ENCODE data around the gene CLEC16A.
"Not testable (repeated sequence)": the region's sequence is repeated elsewhere in the genome, so short reads cannot be mapped to it uniquely, and the experiment has no call there.

CLEC16A gene

GRCh38 chr16:11202260-11203091 lies 258.1 kb downstream of the CLEC16A start:
- no peak for DNase-seq (ENCODE audit: low spot score)

- DNase-seq (ENCODE audit: low spot score) = no peak
These were observed 258.8 kb downstream of the CLEC16A start for GRCh38 chr16:11203111-11203623.

DNA sequence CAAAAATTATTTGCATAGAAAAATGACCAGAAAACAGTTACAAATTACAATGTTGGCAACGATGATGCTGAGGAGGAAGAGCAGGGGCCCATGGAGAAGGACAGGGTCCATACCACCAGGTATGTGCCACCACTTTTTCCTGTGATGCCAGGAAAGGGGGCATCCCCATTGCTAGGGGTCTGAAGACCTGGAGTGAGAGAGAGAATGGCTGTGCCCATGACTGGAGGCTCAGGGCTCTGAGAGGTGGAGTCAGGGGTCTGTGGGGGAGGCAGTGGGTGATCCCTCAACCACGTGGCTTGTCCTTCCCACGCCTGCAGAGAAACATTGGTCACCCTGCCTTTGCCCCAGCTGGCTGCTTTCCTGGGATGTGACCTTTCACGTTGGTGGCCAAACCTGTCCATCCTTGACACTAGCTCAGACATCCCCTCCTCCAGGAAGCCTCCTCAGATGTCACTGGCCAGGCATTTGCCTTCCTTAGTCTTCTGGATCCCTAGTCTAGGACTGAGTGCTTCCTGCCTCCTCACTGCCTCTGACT lies 260.2 kb downstream of the CLEC16A start:
- no peak for DNase-seq (ENCODE audit: low spot score)

GRCh38 chr16:11205065-11205699 lies 260.8 kb downstream of the CLEC16A start:
- no peak for DNase-seq (ENCODE audit: low spot score)

- no peak for DNase-seq (ENCODE audit: low spot score)
These were observed 261.6 kb downstream of the CLEC16A start for GRCh38 chr16:11205754-11206581.

- DNase-seq (ENCODE audit: low spot score) = no peak
These were observed 263.3 kb downstream of the CLEC16A start for GRCh38 chr16:11207646-11208045.

DNA sequence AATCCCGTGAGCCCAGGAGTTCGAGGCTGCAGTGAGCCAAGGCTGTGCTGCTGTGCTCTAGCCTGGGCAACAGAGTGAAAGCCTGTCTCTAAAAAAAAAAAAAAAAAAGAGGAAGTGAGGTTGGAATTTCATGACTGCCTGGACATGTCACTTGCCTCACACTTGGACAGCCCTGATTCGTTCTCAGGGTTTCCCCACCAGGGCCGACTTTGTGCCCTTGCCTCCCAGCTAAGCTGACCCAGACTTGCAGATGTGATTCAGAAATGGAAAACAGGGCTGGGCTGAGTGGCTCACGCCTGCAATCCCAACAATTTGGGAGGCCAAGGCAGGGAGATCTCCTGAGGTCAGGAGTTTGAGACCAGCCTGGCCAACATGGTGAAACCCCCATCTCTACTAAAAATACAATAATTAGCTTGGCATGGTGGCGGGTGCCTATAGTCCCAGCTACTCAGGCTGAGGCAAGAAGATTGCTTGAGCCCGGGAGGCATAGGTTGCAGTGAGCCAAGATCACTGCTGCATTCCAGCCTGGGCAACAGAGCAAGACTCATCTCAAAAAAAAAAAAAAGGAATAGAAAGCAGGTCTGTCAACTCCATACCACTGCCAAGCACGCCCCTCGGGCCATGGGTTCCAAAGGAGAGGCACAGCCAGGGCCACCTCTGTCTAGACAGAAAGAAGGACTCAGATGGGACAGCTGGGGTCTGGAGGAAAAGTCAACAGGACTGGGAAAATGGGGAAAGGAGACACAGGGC lies 264.7 kb downstream of the CLEC16A start:
- no peak for DNase-seq (ENCODE audit: low spot score)

DNA sequence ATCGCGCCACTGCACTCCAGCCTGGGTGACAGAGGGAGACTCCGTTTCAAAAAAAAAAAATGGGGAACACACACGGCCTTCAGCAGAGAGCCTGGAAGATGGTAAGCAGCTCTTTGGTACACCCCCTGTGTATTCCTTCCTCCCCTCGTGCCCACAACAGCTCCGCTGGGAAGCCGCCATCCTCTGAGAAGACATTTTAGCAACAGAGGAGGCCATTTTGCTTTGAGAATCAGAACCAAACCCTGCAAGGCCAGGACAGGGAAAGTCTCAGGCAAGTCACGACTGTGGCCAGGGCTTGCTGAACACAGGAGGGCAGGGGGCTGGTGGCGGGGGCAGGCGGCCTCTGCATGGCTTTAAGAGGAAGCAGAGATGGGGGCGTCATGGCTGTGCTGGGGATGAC lies 265.9 kb downstream of the CLEC16A start:
- no peak for DNase-seq (ENCODE audit: low spot score)

DNA sequence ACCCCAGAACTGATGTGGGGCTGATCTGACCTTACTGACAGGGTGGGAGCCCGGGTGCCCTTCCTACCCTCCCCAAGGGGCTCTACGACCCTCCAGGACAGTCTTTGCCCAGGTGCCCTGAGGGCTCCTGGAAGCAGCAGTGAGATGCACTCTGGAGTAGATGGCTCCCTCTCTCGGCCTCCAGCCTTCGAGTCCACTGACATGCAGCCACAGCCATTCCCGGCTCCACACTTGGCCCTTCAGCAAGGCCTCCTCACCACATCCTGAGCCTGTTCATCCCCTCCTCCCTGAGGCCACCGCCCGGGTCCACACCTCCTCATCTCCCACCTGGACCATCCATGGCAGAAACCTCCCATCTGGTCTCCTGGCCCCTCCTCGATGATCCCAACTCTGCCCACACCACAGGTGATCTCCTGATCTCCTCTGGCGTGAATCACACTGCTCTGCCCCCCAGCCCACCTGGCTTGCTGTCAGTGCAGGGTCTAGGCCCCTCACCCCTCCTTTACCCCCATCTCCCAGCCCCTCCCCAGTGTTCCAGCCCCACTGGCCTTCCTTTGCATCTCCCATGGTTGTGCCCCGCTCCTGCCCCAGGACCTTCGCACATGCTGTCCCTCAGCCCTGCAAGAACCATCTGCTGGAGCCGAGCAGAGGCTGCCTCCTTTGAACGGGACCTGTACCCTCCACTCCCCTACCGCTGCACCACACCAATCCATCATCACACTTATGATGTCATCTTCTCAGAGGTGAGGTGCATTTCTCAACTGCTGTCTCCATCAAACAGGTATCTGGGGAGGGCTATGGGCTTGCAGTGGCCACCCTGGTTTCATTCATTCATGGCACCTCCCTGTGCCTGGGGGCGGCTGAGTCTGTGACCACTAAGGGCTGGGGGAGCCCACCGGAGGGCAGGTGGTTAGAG lies 267.0 kb downstream of the CLEC16A start:
- no peak for DNase-seq (ENCODE audit: low spot score)

GRCh38 chr16:11211977-11212797 lies 267.8 kb downstream of the CLEC16A start:
- no peak for DNase-seq (ENCODE audit: low spot score)

DNA sequence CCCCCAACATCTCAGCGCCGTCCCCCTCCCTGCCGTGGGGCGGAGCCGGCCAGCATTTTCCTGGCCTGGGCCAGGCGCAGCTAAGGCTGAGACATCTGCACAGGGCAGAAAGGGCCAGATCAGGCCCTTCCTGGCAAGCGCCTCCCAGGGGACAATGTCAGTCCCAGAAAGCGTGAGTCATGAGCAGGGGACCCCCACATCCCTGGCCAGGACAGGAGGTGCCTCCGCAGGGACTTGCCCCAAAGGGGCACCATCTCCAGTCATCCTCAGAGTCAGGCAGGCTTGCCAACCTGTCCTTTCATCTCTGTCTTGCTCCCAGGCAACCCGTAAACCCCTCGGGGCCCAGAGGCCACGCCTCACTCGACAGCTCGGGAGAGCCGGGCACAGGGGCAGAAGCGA lies 268.4 kb downstream of the CLEC16A start:
- DNase-seq (ENCODE audit: low spot score) = no peak

GRCh38 chr16:11213373-11213772 lies 269.0 kb downstream of the CLEC16A start:
- no peak for DNase-seq (ENCODE audit: low spot score)

- no peak for DNase-seq (ENCODE audit: low spot score)
These were observed 269.4 kb downstream of the CLEC16A start for GRCh38 chr16:11213799-11214198.

GRCh38 chr16:11215935-11216556 lies 271.7 kb downstream of the CLEC16A start:
- no peak for DNase-seq (ENCODE audit: low spot score)

- no peak for DNase-seq (ENCODE audit: low spot score)
These were observed 273.6 kb downstream of the CLEC16A start for GRCh38 chr16:11217651-11218603.

DNA sequence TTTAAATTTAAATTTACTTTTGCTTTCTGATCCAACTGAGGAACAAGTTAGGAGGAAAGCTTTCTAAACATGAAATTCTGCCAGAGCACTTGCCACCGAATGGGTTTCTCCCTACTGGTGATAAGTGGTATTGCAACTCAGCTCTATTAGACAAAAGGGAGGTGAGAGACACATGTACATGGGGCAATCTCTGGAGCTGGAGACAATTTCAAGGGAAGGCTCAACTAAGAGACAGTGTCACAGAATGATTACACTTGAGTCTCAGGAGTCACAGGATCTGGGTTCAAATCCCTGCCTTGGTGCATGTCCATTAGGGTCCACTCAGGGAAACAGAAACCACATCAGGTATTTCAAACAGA lies 274.2 kb downstream of the CLEC16A start:
- no peak for DNase-seq (ENCODE audit: low spot score)

GRCh38 chr16:11219178-11219577 lies 274.8 kb downstream of the CLEC16A start:
- no peak for DNase-seq (ENCODE audit: low spot score)

- not testable (repeated sequence) for DNase-seq (ENCODE audit: low spot score)
These were observed 276.1 kb downstream of the CLEC16A start for GRCh38 chr16:11220507-11220906.

All from left forelimb (tissue), 1 donor.